ENCODE results near the gene ALK.

Gene ALK

GRCh38 chr2:29215073-29215472 is 706.3 kb downstream of the ALK start:
- no peak for TF ChIP-seq CTCF (IDR thresholded peaks at IDR 0.05; ENCODE audit: low read depth, low read length)
- no peak for DNase-seq (ENCODE audit: extremely low read depth, low read depth)

GRCh38 chr2:29213888-29214291 is 707.5 kb downstream of the ALK start:
- TF ChIP-seq CTCF (IDR thresholded peaks at IDR 0.05; ENCODE audit: low read depth, low read length), result no peak
- no peak for DNase-seq (ENCODE audit: extremely low read depth, low read depth)

DNA sequence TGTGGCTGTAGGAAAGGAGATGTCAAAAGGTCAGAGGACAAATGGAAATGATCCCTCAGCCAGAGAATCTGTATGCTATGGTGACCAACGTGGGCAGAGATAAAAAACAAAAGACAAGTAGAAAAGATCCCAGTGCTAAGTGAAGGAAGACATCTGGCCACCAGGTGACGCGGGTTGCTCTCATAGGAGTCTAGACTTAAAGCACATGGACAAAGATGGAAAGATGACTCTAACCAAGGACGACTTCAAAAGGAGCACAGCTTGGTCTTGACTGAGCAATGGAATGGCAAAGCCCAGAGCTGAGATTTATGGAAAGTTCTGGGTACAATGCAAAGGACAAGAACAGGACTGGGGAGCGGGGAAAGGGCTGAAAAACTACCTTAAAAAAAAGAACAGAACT is 709.4 kb downstream of the ALK start:
- no peak for DNase-seq (ENCODE audit: extremely low read depth, low read depth)
- TF ChIP-seq CTCF (IDR thresholded peaks at IDR 0.05; ENCODE audit: low read depth, low read length), result peak; percentile 35

GRCh38 chr2:29209551-29209950 is 711.8 kb downstream of the ALK start:
- DNase-seq (ENCODE audit: extremely low read depth, low read depth), result no peak
- no peak for TF ChIP-seq CTCF (IDR thresholded peaks at IDR 0.05; ENCODE audit: low read depth, low read length)

DNA sequence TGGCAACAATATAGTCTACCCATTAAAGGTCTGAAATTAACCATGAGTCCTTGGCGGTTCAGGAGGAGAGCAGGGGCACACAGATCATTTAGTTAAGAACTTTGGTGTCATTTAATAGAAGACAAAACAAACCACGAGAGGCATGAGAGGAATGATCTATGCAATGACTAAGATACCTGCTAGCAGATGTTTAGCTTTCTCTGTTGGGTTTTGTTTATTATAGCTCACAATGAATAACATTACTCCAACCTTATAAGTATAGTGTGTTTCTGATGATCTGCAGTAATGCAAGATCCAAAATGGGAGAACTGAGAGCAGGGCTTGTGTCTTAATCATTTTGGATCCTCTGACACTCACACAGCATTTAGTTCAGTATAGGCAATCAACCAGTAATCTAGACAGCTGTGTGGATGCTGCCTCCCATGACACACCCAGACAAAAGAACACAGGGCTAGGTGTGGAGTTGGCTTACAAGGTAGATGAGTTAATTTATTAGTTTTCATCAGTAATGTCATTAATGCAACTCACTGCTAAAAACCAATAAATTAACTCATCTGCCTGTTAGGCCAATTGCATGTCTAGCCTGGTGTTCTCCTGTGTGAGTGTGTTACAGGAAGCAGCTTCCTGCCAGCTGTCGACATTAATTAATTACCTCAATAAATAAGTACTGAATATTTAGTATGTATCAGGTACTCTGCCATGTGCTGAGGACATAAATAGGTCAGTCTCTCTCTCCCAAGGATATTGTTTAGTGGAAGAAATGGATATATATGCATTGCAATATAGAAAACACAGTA is 713.8 kb downstream of the ALK start:
- no peak for TF ChIP-seq CTCF (IDR thresholded peaks at IDR 0.05; ENCODE audit: low read depth, low read length)
- no peak for DNase-seq (ENCODE audit: extremely low read depth, low read depth)

- no peak; the same call in 1 of the 2 replicates for TF ChIP-seq CTCF (IDR thresholded peaks at IDR 0.05; ENCODE audit: low read depth, low read length)
- DNase-seq (ENCODE audit: extremely low read depth, low read depth), result no peak
Observed at GRCh38 chr2:29206941-29207340, 714.4 kb downstream of the ALK start.

DNA sequence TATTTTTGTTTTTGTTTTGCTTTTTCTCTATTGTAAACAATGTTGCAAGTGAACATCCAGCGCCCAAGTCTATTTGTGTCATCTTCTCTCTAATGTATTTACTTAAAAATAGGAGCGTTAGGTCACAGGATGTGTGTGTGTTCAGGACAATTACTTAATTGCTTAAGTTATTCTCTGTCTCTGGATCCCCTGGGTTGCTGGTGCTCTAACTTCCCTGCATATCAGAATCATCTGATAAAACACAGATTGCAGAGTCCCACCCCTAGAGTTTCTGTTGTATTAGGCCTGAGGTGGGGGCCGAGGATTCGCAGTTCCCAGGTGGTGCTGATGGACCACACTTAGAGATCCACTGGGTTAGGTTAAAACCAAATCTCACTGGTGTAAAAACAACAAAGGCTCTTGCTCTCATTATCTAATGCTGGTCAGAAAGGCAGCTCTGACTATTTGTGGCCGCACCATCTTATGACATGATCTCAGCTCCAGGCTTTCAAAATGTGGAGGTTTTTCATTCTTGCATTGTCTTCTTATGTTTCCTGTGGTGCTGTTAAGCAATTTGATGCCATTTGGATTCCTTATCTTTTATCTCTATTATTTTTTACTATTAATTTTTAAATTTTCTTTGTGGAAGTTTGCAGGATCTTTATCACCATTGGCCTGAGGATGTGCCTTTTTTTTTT is 718.4 kb downstream of the ALK start:
- TF ChIP-seq CTCF (IDR thresholded peaks at IDR 0.05; ENCODE audit: low read depth, low read length), result no peak
- no peak for DNase-seq (ENCODE audit: extremely low read depth, low read depth)

Data from AG09319 (cell line).